Measurements from ENCODE around the gene KLRC4.
"Not testable (repeated sequence)": the region's sequence is repeated elsewhere in the genome, so short reads cannot be mapped to it uniquely, and the experiment has no call there.

KLRC4 gene

DNA sequence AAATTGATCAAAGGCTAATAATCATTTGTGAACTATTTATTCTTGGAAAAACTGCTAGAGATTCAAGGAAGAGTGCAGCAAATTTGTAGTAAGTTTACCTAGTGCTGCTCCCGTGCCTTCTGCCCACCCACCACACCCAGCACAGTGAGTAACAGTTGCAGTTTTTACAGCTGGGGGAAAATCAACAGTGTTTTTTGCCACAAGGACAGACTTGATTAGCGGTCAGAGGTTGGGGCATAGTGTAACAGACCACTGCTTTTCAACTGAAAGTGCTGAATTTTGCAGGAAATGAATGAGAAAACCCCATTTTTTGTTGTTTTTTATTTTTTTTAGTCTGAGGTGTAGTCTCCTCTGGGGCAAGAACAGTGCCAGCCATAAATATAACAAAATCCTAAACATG lies 12.3 kb downstream of the KLRC4 start:
- DNase-seq (ENCODE audit: low read depth in 2 of 2): no peak

DNA sequence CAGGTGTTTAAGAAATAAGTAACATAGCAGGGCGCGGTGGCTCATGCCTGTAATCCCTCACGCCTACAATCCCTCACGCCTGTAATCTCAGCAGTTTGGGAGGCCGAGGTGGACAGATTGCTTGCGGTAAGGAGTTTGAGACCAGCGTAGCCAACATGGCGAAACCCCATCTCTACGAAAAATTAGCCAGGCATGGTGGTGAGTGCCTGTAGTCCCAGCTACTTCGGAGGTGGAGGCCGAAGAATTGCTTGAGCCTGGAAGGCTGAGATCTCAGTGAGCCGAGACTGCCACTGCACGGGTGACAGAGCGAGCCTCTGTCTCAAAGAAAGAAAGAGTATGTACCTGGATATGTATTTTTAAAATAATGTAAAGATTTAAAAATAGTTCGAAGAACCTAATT lies 13.4 kb downstream of the KLRC4 start:
- DNase-seq (ENCODE audit: low read depth in 2 of 2): not testable (repeated sequence)

DNA sequence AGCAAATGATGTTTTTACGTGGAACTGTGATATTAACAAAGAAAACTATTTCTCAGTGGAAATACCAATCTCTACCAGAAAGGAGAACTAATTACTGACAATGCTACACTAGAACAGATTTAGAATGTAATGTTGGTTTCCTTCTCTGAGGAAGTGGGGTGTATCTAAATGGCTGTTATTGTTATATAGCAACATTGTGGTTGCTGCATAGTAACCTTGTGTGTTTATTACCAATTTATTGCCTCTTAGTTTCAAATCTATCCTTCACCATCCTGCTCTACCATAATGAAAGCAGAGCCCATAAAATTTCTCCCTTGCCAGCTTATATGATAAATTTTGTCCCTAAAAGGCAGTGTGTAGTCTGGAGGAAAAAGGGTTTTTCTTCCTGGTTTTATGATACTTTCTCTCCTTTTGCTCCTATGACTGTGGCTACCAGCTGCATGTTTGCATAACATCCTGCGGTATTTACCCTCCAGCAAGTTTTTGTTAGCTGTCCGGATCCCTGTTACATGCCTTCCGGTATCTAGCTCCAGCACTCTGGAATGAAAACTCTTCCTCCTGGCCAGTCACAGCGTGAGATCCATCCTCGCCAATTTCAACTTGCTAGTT lies 14.1 kb downstream of the KLRC4 start:
- DNase-seq (ENCODE audit: low read depth in 2 of 2): peak; percentile 7 to 8

DNA sequence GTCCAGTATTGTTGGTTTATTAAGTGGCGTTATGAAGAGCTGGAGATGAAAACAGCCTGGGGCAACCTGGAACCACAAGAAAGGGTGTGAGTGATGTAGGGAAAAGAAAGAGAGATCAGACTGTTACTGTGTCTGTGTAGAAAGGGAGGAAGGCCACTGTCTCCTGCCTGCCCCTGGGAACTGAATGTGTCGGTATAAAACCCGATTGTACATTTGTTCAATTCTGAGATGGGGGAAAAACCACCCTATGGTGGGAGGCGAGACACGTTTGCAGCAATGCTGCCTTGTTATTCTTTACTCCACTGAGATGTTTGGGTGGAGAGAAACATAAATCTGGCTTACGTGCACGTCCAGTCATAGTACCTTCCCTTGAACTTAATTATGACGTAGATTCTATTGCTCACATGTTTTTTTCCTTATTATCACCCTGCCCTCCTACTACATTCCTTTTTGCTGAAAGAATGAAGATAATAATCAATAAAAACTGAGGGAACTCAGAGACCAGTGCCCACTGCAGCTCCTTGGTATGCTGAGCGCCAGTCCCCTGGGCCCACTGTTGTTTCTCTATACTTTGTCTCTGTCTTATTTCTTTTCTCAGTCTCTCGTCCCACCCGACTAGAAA lies 14.9 kb downstream of the KLRC4 start:
- DNase-seq (ENCODE audit: low read depth in 2 of 2): not testable (repeated sequence)

GRCh38 chr12:10393291-10393690 lies 16.3 kb downstream of the KLRC4 start:
- no peak for DNase-seq (ENCODE audit: low read depth in 2 of 2)

GRCh38 chr12:10392394-10392930 lies 17.1 kb downstream of the KLRC4 start:
- peak; percentile 20 to 35 for DNase-seq (ENCODE audit: low read depth in 2 of 2)

DNA sequence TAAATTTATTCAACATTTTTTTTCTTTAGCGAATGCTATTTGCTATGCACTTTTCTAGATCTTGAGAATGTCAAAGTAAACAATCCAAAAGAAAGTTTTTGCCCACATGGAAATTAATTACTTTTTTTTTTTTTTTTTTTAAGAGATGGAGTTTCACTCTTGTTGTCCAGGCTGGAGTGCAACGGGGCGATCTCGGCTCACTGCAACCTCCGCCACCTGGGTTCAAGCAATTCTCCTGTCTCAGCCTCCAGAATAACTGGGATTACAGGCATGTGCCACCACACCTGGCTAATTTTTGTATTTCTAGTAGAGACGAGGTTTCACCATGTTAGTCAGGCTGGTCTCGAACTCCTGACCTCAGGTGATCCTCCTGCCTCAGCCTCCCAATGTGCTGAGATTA lies 18.6 kb downstream of the KLRC4 start:
- DNase-seq (ENCODE audit: low read depth in 2 of 2): not testable (repeated sequence)

- no peak for DNase-seq (ENCODE audit: low read depth in 2 of 2)
These were observed 19.7 kb downstream of the KLRC4 start, which contains the start of gene KLRK1 for GRCh38 chr12:10389904-10390303. Gene KLRK1, minus strand, starts transcription at chr12:10390041. Its CDS starts 1,231 bp downstream, at chr12:10388810.

DNA sequence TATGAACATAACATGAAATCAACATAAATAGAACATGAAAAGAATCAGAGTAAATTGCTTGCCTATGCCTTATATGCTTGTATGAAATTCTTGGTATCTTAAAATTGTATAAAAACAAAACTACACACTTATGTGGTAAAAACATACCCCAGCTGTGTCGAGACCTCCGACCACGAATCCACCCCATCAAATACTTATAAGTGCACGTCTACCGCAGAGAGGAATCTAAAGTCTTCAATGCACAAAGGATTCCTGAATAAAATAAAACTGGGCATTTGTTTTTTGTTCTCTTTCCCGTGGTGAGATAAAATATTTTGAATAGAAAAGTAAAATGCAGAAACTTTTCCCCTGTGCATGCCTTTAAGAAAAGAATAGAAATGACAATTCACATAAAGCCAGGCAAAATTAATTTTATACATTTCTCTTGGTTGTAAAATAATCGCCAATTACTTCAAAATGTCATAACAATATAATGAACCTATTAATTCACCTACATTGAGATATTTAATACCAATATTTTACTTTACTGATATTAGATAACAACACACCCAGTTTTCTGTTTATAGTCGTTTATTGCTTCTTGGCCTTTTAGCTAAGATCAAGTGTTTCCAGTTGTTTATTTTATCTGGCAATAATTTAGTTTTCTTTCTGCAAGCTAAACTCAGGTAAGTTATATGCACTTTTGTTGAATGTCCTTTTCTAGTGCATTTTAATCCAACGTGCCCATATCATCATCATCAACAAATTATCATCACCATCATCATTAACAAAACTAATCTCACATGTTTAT lies 20.7 kb downstream of the KLRC4 start:
- DNase-seq (ENCODE audit: low read depth in 2 of 2): no peak

GRCh38 chr12:10387498-10387897 lies 22.1 kb downstream of the KLRC4 start:
- DNase-seq (ENCODE audit: low read depth in 2 of 2): not testable (repeated sequence)

GRCh38 chr12:10386857-10387256 lies 22.7 kb downstream of the KLRC4 start:
- no peak for DNase-seq (ENCODE audit: low read depth in 2 of 2)

- DNase-seq (ENCODE audit: low read depth in 2 of 2): peak; percentile 59 to 70
These were observed 24.4 kb downstream of the KLRC4 start for GRCh38 chr12:10385166-10385613.

- no peak for DNase-seq (ENCODE audit: low read depth in 2 of 2)
These were observed 25.4 kb downstream of the KLRC4 start for GRCh38 chr12:10384191-10384590.

- DNase-seq (ENCODE audit: low read depth in 2 of 2): no peak
These were observed 27.5 kb downstream of the KLRC4 start for GRCh38 chr12:10381928-10382628.

DNA sequence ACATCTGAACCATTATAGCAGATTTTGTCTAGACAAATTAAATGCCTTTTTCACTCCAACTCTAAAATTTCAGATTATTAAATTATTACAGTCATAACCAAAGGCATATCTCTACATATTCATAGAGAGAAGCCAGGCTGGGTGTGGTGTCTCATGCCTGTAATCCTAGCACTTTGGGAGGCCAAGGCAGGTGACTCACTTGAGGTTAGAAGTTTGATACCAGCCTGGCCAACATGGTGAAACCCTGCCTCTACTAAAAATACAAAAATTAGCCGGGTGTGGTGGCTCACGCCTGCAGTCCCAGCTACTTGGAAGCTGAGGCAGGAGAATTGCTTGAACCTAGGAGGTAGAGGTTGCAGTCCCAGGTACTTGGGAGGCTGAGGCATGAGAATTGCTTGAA lies 30.8 kb downstream of the KLRC4 start:
- DNase-seq (ENCODE audit: low read depth in 2 of 2): not testable (repeated sequence)

DNA sequence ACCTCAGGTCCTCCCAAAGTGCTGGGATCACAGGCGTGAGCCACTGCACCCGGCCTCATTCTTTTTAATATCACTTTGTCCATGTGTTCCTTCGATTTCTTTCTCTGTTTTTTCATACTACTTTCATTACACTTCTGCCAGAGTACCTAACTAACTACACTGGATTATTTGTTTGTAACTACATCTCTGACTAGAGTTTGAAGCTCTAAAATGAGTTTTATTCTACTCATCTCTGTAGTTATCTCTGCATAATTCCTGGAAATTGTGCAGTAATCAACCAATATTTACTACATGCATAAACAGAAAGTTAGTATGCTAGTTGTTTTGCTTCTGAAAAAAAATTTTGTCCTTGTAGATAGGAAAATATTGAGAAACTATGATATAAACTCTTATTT lies 34.9 kb downstream of the KLRC4 start:
- DNase-seq (ENCODE audit: low read depth in 2 of 2): no peak

GRCh38 chr12:10372559-10372958 lies 37.0 kb downstream of the KLRC4 start:
- no peak for DNase-seq (ENCODE audit: low read depth in 2 of 2)

GRCh38 chr12:10371893-10372535 lies 37.5 kb downstream of the KLRC4 start:
- DNase-seq (ENCODE audit: low read depth in 2 of 2): not testable (repeated sequence)

DNA sequence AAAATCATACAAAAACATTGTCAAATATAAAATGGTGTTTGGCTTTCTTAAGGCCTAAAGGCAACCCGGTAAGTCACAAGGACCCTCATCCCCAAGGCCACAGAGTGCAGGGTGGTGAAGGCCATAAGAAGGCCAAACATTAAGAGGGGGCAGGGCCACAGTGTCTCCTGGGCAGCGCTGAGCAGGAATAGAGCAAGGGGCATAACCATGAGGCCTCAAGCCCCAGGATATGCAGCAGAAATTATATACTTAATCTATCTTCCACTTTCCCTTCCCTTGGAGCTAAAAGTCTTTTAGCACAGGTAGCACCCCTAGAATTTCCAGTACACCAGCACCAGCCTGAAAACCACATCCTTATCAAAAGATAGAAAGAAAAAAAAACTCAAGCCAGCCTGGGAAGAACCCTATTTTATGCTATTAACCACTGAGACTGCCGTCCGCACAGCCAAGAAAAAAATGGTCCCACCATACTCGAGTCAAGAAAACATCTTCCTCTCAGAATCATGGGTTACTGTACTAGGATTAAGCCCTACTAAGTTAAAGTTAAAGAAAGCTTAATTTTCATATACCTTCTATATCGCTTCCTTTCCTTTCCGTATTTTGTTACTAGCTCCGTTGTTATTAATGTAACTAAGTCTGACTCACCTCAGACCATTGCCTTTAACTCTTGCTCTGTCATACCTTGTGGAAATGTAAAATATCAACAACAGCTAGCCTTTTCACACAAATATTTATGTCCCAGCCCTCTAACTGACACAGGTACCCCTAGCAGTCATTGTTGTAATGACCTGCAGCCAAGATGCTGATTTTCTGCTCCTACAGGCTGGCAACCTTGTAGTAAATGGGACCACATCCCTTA lies 39.8 kb downstream of the KLRC4 start:
- DNase-seq (ENCODE audit: low read depth in 2 of 2): no peak

All from fibroblast of skin of left biceps (primary cell).